Gastroesophageal sphincter (tissue), 3 donors: ENCODE data around the gene SMURF2.

ENCODE experiments used
- POLR2AphosphoS5 ChIP-seq: sonication (generic); formaldehyde crosslinking; IDR thresholded peaks from one replicate; pipeline ENCODE4 v1.6.1; 2017; ENCODE audit warnings: antibody characterized with exemption
- TF ChIP-seq, protein P1 (sequence below), 4 experiments: fragments of 200-600 bp in 2 of 4; fragments of 450-650 bp in 2 of 4; sonication (generic) in 1 of 4; IDR thresholded peaks; one replicate each; pipeline ENCODE4 v1.5.1; 2017 to 2019; ENCODE audit warnings: antibody characterized with exemption in 4 of 4, mild to moderate bottlenecking in 2 of 4, moderate library complexity in 2 of 4

DNA sequence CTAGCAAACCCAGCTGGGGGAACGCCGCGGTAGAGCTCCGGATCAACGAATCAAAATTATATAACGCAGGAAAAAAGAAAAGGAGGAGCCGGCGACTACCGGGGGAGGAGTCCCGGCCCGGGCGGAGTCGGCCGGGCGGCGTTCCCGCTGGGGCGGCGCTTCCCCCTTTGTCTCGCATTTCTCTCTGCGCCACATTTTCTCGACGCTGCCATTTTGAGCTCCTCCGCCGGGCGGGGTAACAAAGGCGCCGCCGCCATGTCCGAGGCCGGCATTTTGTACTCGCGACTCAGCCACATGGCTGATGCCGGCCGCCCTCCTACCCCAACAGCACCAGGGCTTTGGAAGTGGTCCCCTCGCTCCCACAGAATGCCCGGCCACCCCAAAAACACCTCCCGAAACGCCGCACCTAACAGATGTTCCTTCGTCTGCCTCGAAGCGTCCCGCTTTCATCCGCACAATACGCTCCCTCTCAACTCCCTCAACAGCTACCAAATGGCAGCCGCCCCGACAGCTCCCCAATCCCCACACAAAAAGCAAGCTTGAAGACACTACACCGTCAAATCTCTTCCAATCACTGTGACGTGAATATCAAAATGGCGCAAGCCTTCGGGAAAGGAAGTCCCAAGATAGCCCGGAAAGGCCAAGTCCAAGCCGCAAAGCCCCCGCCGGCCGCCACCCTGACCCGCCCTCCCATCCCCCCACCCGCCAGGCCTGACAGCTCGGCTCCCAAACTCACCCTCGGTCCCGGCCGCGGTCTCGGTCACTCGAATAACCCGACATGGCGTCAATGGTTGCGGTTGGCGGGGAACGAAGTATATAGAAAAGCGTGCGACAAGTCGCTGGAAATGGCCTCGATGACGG lies 156.5 kb downstream of the SMURF2 start:
- TF ChIP-seq, protein P1, sequence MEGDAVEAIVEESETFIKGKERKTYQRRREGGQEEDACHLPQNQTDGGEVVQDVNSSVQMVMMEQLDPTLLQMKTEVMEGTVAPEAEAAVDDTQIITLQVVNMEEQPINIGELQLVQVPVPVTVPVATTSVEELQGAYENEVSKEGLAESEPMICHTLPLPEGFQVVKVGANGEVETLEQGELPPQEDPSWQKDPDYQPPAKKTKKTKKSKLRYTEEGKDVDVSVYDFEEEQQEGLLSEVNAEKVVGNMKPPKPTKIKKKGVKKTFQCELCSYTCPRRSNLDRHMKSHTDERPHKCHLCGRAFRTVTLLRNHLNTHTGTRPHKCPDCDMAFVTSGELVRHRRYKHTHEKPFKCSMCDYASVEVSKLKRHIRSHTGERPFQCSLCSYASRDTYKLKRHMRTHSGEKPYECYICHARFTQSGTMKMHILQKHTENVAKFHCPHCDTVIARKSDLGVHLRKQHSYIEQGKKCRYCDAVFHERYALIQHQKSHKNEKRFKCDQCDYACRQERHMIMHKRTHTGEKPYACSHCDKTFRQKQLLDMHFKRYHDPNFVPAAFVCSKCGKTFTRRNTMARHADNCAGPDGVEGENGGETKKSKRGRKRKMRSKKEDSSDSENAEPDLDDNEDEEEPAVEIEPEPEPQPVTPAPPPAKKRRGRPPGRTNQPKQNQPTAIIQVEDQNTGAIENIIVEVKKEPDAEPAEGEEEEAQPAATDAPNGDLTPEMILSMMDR (IDR thresholded peaks at IDR 0.05): peak in 2 of 4 experiments; percentile 18 to 33
- peak; percentile 86 for TF ChIP-seq POLR2AphosphoS5
